Vagina (tissue), 2 donors: ENCODE measurements around the gene COMMD8.

Experiments
- POLR2A ChIP-seq, 2 donors: fragments of 450-650 bp; IDR thresholded peaks; one replicate each; pipeline ENCODE4 v1.6.1; 2017; ENCODE audit warnings: antibody characterized with exemption in 2 of 2, mild to moderate bottlenecking in 2 of 2, moderate library complexity in 2 of 2
- POLR2AphosphoS5 ChIP-seq, 2 donors: sonication (generic); formaldehyde crosslinking; IDR thresholded peaks; one replicate each; pipeline ENCODE4 v1.9.0; 2017; ENCODE audit warnings: antibody characterized with exemption in 2 of 2, mild to moderate bottlenecking in 2 of 2, low read depth in 1 of 2; ENCODE audit not compliant: insufficient read depth in 1 of 2
- TF ChIP-seq, protein P1 (sequence below), 3 experiments: fragments of 450-650 bp in 2 of 3; fragments of 200-600 bp in 1 of 3; sonication (generic) in 1 of 3; IDR thresholded peaks; one replicate each; pipeline ENCODE4 v1.5.1; 2017 to 2019; ENCODE audit warnings: antibody characterized with exemption in 3 of 3, mild to moderate bottlenecking in 2 of 3, moderate library complexity in 2 of 3

DNA sequence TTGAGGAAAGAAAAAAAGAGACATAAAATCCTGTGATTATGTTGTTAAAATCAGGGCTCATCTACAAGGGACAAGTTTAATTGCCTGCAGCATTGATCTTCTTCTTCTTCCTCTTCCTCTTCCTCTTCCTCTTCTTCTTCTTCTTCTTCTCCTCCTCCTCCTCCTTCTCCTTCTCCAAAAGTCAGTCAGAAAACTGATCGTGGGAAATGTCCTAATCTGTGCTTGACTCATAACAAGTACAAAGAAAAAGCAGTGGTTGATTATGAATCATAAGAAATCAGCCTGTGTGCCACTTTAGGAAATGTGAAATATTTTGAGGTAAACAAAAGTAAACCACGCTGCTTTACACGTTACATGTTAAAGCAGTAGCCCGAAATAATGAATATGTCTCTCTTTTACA, 18.8 kb upstream of the COMMD8 start:
- TF ChIP-seq, protein P1, sequence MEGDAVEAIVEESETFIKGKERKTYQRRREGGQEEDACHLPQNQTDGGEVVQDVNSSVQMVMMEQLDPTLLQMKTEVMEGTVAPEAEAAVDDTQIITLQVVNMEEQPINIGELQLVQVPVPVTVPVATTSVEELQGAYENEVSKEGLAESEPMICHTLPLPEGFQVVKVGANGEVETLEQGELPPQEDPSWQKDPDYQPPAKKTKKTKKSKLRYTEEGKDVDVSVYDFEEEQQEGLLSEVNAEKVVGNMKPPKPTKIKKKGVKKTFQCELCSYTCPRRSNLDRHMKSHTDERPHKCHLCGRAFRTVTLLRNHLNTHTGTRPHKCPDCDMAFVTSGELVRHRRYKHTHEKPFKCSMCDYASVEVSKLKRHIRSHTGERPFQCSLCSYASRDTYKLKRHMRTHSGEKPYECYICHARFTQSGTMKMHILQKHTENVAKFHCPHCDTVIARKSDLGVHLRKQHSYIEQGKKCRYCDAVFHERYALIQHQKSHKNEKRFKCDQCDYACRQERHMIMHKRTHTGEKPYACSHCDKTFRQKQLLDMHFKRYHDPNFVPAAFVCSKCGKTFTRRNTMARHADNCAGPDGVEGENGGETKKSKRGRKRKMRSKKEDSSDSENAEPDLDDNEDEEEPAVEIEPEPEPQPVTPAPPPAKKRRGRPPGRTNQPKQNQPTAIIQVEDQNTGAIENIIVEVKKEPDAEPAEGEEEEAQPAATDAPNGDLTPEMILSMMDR (IDR thresholded peaks at IDR 0.05) = no peak
- TF ChIP-seq POLR2AphosphoS5 (IDR thresholded peaks at IDR 0.05; ENCODE audit: insufficient read depth in 1 of 2, low read depth in 1 of 2) = peak in 1 of 2 donors; percentile 27
- no peak for TF ChIP-seq POLR2A (IDR thresholded peaks at IDR 0.05)
